ENCODE measurements around the gene TMC7.

TMC7 gene

GRCh38 chr16:19092653-19093410 lies 109.1 kb downstream of the TMC7 start:
- no peak for FAIRE-seq

- no peak for FAIRE-seq
Measured at GRCh38 chr16:19093631-19094541, 110.2 kb downstream of the TMC7 start.

- no peak for FAIRE-seq
Measured at GRCh38 chr16:19094542-19095365, 111.0 kb downstream of the TMC7 start.

DNA sequence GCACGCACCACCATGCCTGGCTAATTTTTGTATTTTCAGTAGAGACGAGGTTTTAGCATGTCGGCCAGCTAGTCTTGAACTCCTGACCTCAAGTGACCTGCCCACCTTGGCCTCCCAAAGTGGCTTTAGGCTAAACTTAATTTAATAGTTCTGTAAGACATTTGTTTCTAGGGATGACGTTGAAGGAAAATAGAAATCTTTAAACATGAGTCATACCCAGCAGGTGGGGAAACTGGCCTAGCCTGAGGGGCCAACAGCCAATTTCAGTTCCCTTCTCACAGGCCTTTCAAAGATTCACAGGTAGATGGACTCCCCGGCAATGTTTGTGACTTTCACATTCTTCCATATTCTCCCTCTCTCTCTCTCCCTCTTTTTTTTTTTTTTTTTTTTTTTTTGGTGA lies 111.9 kb downstream of the TMC7 start:
- FAIRE-seq: no peak

DNA sequence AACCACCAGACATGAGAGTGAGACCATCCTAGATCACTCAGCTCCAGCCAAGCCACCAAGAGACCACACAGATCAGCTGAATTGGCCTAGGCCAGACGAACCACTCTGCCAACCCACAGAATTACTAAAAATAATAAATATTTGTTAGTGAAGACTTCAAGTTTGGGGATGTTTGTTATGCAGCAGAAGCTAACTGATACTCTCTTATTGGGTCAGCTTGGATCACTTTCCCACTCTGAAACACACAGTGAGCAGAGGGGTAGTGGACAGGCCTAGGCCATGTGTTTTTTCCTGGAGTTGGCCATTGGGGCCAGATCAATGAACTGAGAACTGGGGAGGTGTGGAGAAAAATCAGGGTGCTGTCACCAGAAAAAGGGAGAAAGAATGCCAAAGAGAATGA lies 114.4 kb downstream of the TMC7 start:
- no peak for FAIRE-seq

DNA sequence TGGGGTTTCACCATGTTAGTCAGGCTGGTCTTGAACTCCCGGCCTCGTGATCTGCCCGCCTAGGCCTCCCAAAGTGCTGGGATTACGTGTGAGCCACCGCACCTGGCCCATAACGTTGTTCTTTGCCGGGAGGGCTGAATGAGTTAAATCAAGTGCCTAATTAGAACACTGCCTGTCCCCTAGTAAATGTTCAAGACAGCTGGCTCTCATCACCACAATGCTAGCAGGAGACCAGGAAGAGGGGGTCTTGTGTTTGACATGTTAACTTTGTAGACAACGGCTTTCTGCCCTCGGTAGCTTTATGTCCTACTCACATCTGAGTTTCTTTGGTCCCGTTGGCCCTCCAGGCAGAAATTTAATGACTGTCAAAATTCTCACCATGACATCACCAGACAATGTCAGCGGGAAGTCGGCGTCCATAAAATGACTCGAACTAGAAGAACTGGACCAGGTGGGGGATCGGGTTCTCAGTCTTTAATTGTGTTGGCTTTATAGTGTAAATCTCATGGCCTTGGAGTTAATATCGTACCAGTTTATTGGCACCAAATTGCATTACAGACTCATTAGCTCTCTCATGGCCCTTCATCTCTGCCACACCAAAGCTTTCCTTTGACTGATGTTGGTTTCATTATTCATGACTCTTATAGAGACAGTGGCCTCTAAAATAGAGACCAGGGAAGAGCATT lies 118.6 kb downstream of the TMC7 start:
- no peak for FAIRE-seq

DNA sequence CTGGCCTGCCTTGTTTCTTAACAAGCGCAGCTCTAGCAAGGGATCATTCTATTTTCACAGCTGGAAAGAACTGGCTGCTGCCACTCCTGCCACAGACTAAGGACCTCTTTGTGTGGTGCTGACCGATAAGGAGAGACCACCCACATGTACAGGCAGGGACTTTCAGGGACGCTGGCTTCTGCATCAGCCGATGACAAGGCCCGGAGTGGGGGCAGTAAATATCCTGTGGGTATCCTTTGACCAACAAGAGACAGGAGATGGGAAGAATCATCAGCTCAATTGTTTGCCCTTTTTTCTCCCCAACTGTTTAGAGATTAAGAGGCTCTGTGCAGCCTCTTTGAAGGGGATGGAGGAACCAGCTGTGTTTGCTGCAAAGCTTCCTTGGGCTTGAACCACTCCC lies 120.9 kb downstream of the TMC7 start:
- no peak for FAIRE-seq

GRCh38 chr16:19105131-19105530 lies 121.4 kb downstream of the TMC7 start:
- FAIRE-seq: no peak

GRCh38 chr16:19105891-19106624 lies 122.3 kb downstream of the TMC7 start:
- no peak for FAIRE-seq

DNA sequence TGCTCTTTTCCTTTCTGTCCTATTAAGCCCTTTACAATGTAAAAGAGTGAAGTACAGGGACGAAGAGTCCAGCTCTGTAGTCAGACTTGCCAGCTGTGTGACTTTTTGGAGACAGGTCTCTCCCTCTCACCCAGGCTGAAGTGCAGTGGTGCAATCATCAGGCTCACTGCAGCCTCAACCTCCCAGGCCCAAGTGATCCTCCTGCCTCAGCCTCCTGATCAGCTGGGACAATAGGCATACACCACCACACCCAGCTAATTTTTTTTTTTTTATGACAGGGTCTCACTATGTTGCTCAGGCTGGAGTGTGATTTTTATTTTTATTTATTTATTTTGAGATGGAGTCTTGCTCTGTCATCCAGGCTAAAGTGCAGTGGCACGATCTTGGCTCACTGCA lies 122.9 kb downstream of the TMC7 start:
- FAIRE-seq: no peak

- no peak for FAIRE-seq
Measured at GRCh38 chr16:19108409-19109287, 124.9 kb downstream of the TMC7 start.

GRCh38 chr16:19109288-19109664 lies 125.5 kb downstream of the TMC7 start:
- no peak for FAIRE-seq

GRCh38 chr16:19110537-19111360 lies 127.0 kb downstream of the TMC7 start:
- no peak for FAIRE-seq

- FAIRE-seq: no peak
Measured at GRCh38 chr16:19112099-19112407, 128.3 kb downstream of the TMC7 start.

All from A204.1 (cell line).